Measurements from ENCODE around the gene MED13L.

MED13L gene

DNA sequence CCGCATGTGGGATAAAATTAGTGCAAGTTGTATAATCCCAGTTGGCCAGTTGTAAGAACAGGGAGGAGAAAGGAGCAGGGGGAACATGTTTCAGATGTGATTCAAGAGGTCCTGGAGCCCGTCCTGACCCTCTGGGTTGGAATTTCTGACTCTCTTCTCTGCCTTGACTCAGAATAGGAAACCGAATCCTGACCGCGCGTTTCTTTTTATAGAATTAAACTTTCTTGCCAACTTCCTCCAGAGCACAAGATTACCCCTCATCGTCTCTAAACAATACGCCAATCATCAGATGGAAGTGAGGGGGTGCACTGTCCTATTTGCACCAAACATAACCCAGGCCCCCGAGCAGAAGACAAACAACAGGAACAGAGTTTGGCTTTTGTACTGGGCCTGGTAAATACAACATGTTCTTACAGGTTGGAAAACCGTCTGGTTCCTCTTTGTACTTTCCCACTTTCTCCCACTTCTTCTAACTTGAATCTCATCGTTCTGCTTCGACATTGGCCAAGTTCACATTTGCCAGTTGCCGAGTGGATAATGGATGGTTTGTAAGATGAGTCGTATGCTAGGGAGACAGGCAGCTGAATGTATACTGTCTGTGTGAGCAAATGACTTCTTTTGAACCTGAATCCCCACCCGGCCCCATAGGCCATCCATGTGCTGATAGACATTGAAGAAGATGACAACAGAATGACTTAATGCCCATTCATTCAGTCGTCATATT lies 42.6 kb upstream of the MED13L start:
- Histone ChIP-seq H3K9me3 (ENCODE audit: insufficient read depth, low read length, severe bottlenecking) (no peaks in the 10 kb centered on the region), H3K79me2 (ENCODE audit: insufficient read depth, low read length) (no peaks in the 10 kb centered on the region), H3K4me1 (ENCODE audit: insufficient read depth, low read length) (peaks cover 13% of the 10 kb centered on the region), H2AFZ (ENCODE audit: low read depth, low read length) (no peak overlapping the region), H3K27me3 (ENCODE audit: insufficient read depth, low read length, poor library complexity) (no peaks in the 10 kb centered on the region), H3K4me3 (ENCODE audit: low read depth in 1 of 2, low read length in 2 of 2) (no peak overlapping the region), H3K4me2 (ENCODE audit: insufficient read depth, low read length) (no peak overlapping the region), H4K20me1 (ENCODE audit: insufficient read depth, low read length) (no peaks in the 10 kb centered on the region), H3K9ac (ENCODE audit: low read depth, low read length) (no peak overlapping the region), H3K27ac (ENCODE audit: low read length) (no peak overlapping the region), H3K36me3 (ENCODE audit: insufficient read depth, low read length) (no peaks in the 10 kb centered on the region)
- TF ChIP-seq CTCF (IDR thresholded peaks at IDR 0.05; ENCODE audit: borderline replicate concordance, extremely low read depth, low read length, poor library complexity, severe bottlenecking) = no peak
- no peak for TF ChIP-seq EZH2 (IDR thresholded peaks at IDR 0.05; ENCODE audit: borderline replicate concordance, low read depth, low read length, severe bottlenecking)
- no peak for DNase-seq
- ATAC-seq (ENCODE audit: insufficient read depth, low read depth) = no peak

DNA sequence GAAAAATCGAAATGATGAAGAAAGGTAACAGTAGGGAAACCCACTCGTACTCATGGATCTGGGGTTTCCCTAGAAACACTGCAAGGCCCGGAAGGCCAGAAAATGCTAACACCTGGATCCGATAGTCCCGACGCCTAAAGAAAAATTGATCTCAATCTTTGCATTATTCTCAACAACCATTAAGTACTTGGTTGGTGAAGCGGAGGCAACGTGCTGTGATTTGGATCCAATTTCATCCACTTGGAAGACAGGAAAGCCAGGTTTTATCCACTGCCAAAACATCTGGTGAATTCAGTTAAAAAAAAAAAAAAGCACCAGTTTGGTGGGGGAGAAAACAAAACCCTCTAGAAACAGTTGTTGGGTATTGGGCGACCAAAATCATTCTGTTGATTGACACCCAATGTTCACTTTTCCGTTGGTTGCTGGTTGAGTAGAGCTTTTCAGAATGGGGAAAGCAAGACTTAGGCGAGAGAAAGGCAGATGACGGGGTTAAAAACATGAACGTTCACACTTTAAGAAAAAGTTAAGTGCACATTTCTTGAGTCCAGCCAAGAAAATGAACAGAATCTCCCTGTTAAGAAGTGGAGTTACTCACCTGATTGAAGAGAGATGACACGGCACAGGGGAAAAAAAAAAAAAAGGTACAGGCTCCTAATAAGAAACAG lies 41.9 kb upstream of the MED13L start:
- Histone ChIP-seq H4K20me1 (ENCODE audit: insufficient read depth, low read length) (no peaks in the 10 kb centered on the region), H3K27me3 (ENCODE audit: insufficient read depth, low read length, poor library complexity) (no peaks in the 10 kb centered on the region), H3K4me1 (ENCODE audit: insufficient read depth, low read length) (peaks cover 11% of the 10 kb centered on the region), H3K36me3 (ENCODE audit: insufficient read depth, low read length) (no peaks in the 10 kb centered on the region), H2AFZ (ENCODE audit: low read depth, low read length) (no peak overlapping the region), H3K9me3 (ENCODE audit: insufficient read depth, low read length, severe bottlenecking) (no peaks in the 10 kb centered on the region), H3K79me2 (ENCODE audit: insufficient read depth, low read length) (no peaks in the 10 kb centered on the region), H3K4me3 (ENCODE audit: low read depth in 1 of 2, low read length in 2 of 2) (no peak overlapping the region), H3K9ac (ENCODE audit: low read depth, low read length) (no peak overlapping the region), H3K4me2 (ENCODE audit: insufficient read depth, low read length) (no peak overlapping the region), H3K27ac (ENCODE audit: low read length) (no peak overlapping the region)
- no peak for ATAC-seq (ENCODE audit: insufficient read depth, low read depth)
- TF ChIP-seq CTCF (IDR thresholded peaks at IDR 0.05; ENCODE audit: borderline replicate concordance, extremely low read depth, low read length, poor library complexity, severe bottlenecking) (no peak), EZH2 (IDR thresholded peaks at IDR 0.05; ENCODE audit: borderline replicate concordance, low read depth, low read length, severe bottlenecking) (no peak)
- DNase-seq = no peak

- no peak overlapping the region for H3K27ac ChIP-seq (ENCODE audit: low read length)
- H4K20me1 ChIP-seq (ENCODE audit: insufficient read depth, low read length) = no peaks in the 10 kb centered on the region
- TF ChIP-seq EZH2 (IDR thresholded peaks at IDR 0.05; ENCODE audit: borderline replicate concordance, low read depth, low read length, severe bottlenecking) = no peak
- no peak for TF ChIP-seq CTCF (IDR thresholded peaks at IDR 0.05; ENCODE audit: borderline replicate concordance, extremely low read depth, low read length, poor library complexity, severe bottlenecking)
- H3K79me2 ChIP-seq (ENCODE audit: insufficient read depth, low read length) = no peaks in the 10 kb centered on the region
- no peak for DNase-seq
- no peak overlapping the region for H3K4me3 ChIP-seq (ENCODE audit: low read depth in 1 of 2, low read length in 2 of 2)
- H3K27me3 ChIP-seq (ENCODE audit: insufficient read depth, low read length, poor library complexity) = no peaks in the 10 kb centered on the region
- H3K4me2 ChIP-seq (ENCODE audit: insufficient read depth, low read length) = no peak overlapping the region
- peaks cover 16% of the 10 kb centered on the region for H3K4me1 ChIP-seq (ENCODE audit: insufficient read depth, low read length)
- no peak overlapping the region for H2AFZ ChIP-seq (ENCODE audit: low read depth, low read length)
- no peaks in the 10 kb centered on the region for H3K9me3 ChIP-seq (ENCODE audit: insufficient read depth, low read length, severe bottlenecking)
- no peak for ATAC-seq (ENCODE audit: insufficient read depth, low read depth)
- no peak overlapping the region for H3K9ac ChIP-seq (ENCODE audit: low read depth, low read length)
- no peaks in the 10 kb centered on the region for H3K36me3 ChIP-seq (ENCODE audit: insufficient read depth, low read length)
These were observed 41.2 kb upstream of the MED13L start for GRCh38 chr12:116318576-116319232.

Data from DND-41 (cell line).